Measurements from ENCODE around the gene MED13L.
"Not testable (repeated sequence)": the region's sequence is repeated elsewhere in the genome, so short reads cannot be mapped to it uniquely, and the experiment has no call there.

Gene MED13L

DNA sequence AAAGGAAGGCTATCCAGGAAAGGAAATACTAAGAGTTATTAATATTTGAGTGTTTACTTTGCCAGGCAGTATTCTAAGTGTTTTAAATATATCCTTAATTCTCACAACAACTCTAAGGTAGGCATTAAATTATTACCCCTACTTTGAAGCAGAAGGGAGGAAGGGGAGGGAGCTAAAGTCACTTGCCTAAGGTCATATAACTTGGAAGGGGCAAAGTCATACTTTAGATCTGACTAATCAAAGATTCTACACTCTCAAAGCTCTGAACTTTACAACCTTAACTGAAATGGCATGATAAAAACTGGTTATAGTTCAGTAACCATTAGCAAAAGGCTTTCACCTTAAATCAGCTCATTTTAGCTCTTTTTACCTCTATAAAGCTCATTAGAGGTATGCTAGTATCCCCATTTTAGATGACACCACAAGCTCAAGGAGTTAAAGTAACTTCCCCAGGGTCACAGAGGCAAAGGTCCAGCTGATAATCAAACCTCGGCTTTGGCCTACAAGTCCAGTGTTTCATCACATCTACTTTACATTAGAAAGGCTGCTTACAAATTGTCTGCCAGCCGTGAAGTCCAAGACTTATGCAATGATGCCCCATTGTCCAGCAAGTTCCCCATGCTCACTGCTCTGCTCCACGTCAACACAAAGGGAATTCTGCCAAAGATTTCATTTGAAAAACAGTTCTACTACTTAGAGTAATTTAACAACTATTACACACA lies 223.9 kb downstream of the MED13L start:
- DNase-seq (ENCODE audit: low spot score) = no peak

DNA sequence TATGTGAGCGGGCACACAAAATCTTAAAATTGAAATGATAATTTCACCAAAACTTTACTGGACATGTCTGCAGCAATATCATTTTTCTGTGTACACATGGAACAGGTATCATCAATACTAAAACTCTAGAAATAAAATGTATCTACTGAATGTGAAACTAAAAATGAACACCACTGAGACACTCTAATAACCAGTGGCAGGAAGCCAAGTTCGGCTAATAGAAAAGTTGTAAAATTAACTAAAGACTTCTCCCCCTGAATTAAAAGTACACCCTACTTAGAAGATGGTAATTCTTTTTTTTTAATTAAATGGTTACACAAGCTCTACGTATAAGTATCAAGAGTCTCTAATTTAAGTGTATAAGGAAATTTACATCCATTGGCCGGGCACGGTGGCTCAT lies 227.2 kb downstream of the MED13L start:
- DNase-seq (ENCODE audit: low spot score) = no peak

DNA sequence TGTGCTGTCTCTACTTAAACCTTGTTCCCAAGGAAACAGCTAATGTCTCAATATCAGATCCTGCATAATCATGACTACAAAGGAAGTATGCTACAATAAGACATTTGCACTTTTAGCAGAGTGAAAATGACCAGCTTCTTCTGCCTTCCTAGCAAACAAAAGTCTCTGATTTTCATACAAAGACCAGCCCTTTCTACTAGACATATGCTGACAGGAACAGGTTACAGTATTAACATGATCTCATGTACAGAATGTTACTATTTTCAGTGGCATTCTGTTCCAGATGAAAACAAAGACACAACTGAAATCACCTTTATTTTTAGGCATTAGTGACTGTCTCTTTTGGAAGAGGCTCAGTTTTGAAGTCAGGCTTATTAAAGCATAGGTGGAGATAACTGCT lies 228.6 kb downstream of the MED13L start:
- DNase-seq (ENCODE audit: low spot score) = no peak

DNA sequence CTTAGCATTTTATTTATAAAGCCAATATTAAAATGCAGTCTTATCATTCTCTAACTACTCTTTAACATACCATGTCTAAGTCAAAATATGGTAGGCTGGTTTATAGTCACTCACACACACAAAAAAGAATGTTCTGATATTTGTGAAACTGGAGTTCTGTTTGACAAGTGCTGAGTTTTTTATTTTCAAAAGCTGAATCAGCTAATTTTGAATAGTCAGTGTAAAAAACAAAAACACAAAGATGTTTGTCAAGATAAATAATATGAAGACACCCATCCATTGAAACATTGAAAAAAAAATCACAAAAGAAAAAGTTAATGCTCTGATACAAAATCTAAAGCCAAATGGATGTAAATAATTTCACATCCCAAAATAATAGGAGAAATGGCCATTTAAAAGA lies 231.5 kb downstream of the MED13L start:
- DNase-seq (ENCODE audit: low spot score) = no peak

DNA sequence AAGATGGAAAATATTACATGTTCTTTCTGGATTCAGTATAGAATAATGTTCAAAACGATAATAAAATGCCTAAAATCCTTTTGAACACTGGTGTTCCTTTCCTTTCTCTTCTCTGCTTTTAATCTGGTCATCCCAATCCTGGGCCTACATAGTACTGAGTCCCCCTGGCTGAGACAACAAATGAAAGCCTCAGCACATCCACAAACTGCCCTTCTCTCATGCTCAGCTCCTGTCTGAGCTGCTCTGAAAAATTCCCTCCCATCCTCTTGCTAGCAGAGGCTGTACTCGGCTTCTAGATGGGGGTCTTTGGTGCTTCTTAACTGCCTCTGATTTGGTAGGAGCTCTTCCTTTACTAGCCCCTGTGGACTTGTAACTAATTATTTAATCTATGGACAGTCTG lies 232.3 kb downstream of the MED13L start:
- no peak for DNase-seq (ENCODE audit: low spot score)

DNA sequence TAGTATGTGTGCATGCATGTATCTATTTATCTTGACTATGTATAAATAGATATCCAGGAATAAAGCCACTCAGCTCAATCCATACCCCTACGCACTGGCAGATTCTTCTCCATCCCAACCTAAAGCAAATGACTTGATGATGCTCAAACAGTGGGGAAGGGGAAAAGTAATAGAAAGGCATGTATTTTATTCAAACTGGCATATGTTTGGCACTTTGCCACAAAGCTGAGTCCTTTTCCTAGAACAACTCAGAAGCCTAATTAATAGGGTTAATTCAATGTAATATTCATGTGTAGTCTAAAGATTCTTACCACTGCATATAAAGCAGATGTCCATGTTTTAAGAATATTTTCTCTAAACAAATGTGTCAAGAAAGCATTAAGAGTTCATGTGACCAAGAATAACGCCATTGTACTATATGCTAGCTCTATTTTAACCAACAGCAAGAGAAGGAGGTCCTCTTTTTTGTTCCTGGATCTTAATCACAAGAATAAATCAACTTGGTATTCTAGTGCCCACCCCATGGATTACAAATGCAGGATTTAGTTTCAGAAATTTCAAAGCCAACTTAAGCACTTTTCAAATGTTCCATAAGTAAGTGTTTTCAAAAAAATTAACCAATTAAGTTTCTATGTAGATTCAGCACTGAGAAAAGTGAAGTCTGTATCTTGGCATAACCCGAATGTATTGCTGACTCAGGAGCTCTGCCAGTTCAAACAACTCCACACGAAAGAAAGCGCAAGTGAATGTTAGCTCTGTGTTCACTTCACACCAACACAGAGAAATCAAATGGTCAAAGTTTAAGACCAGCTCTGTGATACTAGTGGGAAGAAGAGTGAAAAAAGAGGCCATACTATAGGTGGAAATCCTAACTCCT lies 233.6 kb downstream of the MED13L start:
- DNase-seq (ENCODE audit: low spot score) = no peak

DNA sequence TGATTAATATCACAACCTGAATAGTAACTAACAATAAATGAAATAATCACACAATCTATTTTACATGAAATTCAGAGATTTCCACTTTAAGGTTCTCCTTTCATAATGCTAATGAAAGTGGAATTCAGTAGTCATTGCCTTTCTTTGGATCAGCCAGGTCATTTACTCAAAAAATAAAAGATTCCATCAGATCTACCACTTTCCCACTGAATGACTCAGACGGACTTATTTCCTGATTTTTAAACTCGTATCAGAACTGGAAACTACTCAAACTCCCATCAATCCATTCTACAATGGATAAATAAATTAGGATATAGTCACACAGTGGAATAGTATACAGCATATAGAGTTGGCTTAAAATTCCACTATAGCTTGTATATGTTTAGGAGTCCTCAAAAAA lies 237.1 kb downstream of the MED13L start:
- DNase-seq (ENCODE audit: low spot score) = no peak

DNA sequence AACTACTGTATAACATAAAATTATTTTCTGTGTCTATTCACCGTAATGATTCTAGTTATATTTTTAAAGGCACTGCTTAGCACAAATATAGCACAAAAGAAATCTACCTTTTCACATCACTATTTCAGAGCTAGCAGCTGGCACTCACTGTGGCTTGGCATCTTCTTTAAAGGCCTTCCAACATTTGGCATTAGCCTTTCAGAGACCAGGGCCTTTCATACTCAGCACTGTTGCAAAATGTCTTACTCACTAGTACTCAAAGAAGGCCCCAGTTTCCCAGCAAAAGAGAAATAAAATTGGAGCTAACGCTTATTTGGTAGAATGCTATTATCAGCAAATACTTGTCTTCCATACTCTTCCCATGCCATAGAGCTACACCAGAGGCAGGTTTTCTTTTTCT lies 238.4 kb downstream of the MED13L start:
- DNase-seq (ENCODE audit: low spot score) = no peak

DNA sequence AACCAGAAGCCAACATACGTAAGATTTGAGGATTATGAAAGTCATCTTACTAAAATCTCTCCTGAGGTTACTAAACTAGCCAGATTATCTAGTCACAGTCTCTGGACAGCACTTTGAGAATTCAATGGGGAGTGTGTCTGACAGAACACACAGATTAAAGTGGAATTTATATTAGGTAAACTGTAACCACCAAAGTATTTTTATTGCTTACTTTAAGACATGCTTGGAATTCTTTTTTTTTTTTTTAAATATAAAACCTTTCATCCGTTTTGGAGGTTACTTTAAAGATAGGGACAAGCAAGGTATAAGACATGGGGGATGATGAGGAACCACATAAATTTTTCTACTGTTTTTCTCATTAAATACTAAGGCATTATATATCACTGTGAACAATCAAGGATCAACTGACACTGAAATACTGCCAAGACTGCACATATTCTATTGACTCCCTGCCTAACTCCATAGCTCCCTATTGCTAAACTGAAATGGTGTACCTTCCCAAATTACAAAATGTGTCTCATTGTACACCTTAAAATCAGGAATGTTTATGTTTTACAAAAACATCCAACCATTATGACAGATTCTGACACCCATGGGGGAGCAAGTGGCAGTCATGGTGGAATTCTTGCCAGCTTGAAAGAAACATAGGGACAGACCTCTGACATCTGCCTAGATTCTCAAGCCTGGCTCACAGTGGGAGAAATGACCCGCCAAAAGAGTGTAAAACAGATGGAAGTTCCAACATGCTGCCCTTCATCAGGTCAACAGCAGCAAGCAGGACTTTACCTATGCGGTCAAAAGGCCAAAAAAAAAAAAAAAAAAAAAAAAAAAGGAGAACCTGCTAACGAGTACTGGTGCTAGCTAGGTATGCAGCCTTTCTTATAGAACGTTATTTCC lies 239.3 kb downstream of the MED13L start:
- peak; percentile 18 for DNase-seq (ENCODE audit: low spot score)

DNA sequence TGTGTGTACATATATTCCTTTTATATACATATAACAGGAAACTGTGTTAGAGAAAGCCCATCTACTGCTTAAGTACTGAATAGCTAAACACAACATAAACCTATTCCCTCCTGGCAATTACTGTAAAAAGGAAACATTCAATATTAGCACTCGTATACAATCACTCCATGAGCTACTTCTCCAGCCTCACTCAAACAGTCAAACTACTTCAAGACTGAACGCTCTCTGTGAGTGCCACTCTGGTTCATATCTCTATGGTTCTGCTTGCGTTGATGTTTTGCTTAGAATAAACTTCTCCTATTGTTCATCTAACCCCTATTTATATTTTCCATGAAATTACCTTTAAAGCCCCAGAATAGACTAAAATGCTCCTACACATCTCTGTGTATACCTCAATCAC lies 243.7 kb downstream of the MED13L start:
- DNase-seq (ENCODE audit: low spot score) = no peak

DNA sequence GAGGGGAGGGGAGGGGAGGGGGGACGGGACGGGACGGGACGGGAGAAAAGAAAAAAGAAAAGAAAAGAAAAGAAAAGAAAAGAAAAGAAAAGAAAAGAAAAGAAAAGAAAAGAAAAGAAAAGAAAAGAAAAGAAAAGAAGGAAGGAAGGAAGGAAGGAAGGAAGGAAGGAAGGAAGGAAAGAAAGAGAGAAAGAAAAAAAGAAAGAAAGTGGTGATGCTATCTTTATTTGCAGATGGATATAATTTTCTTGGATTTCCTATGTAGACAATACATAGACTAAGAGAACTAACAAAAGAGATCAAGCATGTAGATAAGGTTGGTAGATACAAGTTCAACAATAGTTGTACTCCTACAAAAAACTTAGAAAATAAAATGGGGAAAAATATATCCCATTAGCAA lies 245.9 kb downstream of the MED13L start:
- DNase-seq (ENCODE audit: low spot score) = not testable (repeated sequence)

DNA sequence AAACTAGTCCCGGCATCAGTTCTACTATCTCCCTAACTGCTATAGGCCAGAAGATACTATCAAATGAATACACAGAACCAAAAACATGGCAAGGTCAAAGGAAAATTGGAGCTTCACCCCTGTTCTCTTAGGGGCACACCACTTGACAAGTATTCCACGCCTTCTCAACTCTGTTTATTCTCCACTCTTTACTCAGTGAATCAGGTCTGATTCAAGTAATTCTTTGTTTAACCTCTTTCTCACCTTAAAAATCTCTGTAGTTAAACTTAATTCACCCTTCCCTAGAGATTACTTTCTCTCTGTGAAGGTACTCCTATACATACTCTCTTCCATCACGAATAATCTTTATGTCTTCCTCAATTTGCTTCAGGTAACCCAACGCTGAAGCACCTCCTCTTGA lies 248.9 kb downstream of the MED13L start:
- DNase-seq (ENCODE audit: low spot score) = no peak

DNA sequence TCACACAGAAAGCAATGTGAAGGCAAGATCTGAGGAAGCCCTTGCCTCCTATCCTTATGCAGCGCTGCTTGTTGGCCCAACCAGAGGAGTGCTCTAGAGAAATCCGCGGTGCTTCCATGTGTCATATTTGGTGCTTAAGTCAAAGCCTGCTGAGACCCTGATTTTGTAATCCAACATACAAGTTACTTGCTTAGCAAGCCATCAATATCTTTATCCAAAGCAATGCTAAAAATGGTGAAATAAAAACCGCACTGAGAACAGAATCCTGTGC lies 250.0 kb downstream of the MED13L start:
- DNase-seq (ENCODE audit: low spot score) = no peak

DNA sequence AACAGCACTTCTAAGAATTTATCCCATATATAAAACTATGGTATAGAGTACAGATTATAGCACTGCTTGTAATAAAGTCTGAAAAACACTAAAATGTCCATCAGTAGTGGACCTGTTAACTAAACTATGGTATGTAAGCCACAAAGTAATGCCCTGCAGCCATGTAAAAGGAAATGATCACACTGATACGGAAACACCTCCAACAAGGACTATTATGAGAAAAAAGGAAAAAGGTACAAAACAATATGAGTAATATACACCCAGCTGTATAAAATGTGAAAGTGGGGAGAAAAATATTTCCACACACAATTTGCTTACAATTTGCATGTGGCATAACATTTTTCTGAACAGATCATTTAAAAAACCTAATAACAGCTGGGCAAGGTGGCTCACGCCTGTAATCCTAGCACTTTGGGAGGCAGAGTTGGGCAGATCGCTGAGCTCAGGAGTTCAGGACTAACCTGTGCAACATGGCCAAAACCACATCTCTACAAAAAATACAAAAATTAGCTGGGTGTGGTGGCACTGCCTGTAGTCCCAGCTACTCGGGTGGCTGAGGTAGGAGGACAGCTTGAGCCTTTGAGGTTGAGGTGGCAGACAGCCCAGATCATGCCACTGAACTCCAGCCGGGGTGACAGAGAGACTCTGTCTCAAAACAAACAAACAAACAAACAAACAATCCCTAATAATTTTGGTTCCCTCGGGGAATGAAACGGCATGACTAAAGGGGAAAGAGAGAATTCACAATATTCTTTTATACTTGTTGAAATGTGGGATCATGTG lies 250.5 kb downstream of the MED13L start:
- DNase-seq (ENCODE audit: low spot score) = no peak

DNA sequence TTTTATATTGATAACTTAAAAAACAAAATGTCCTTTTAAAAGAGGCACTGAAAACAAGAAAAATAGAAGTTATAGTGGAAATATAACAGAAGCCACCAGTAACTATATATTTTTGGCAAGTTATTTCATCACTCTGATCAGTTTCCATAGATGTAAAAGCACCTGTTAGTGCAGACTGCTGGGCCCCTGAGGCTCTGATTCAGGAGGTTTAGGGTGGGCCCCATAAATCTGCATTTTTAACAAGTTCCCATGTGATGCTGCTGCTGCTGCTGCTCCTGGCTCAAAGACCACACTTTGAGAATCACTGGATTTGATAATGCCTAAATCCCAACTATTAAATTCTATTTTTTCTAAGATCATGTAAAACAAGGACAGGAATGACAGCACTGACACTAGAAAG lies 251.1 kb downstream of the MED13L start:
- no peak for DNase-seq (ENCODE audit: low spot score)

DNA sequence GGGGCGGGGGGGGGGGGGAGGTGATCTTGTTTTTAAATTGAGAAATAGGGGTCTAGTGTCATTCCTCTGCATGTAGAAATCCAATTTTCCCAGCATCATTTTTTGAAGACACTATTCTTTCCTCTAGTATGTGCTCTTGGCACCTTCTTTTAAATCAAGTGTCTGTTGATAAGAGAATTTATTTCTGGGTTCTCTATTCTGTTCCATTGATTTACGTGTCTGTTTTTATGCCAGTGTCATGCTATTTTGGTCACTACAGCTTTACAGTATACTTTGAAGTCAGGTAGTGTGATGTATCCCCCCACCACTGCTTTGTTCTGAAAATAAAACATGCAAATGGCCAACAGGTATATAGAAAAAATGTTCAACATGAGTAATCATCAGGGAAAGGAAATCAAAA lies 252.7 kb downstream of the MED13L start:
- no peak for DNase-seq (ENCODE audit: low spot score)

DNA sequence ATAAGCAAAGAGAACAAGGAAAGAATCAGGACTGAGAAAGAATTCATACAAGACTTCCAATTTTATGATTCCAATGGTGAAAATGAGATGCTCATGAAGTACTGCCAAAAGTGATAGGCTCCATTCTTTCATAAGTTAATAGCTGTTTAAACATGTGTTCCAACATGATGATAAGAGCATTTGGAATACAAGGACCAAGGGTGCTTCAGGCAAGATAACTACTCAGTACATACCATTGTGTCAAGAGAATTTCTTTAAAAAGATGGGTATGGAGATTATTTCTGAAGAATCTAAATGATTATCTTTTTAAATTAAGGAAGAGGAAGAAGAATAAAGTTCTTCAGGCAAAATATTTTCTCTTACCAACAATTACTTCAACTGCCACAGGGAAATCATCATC lies 258.1 kb downstream of the MED13L start:
- DNase-seq (ENCODE audit: low spot score) = no peak

DNA sequence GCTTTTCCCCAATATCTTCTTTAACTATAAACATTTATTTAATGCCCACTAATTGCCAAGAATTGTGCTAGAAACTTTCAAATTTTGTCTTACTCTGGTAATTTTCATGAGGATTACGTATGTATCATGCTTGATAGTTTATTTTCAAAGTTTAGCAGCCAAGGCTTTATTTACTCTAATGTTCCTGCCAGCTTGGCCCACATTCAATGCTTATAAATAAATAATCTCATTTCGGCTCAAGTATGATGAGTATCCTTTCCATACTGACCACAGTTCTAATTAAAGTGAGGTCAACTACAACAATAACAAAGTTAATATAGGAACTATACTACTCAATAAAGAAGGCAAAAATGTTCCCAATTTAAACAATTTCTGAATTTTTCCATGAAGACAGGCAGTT lies 259.2 kb downstream of the MED13L start:
- no peak for DNase-seq (ENCODE audit: low spot score)

DNA sequence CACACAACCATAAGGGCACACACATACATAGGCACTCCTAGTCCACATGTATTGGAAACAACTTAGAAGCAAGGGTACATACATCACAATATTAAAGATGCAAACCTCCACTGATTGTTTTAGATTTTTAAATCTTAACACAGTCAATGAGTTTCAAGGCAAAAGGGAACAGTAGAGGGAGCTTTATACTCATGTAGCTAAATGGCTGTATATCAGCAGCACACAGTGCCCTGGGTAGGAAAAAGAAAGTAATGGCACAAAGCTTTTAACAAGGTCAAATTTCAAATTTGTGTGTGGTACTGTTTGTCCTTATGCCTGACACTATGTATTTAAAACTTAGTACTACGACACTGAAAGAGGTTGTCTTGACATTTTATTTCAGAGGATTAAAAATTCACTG lies 262.0 kb downstream of the MED13L start:
- DNase-seq (ENCODE audit: low spot score) = peak; percentile 43

DNA sequence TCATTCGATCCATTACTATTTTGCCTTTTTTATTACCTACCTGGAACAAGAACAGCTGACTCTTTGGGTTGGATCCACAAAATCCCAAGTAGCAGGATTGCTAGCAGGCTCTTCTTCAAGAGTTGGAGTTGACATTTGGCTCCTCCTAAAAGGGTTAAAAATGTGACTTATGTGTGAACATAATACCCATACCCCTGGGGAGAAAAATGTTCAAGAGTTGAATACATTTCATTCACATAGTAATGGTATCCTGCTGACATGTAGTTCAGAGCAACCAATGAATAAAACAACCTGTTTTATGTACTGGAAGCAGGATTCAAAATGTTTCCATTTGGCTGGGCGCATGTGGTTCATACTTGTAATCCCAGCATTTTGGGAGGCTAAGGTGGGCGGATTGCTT lies 264.7 kb downstream of the MED13L start:
- no peak for DNase-seq (ENCODE audit: low spot score)

DNA sequence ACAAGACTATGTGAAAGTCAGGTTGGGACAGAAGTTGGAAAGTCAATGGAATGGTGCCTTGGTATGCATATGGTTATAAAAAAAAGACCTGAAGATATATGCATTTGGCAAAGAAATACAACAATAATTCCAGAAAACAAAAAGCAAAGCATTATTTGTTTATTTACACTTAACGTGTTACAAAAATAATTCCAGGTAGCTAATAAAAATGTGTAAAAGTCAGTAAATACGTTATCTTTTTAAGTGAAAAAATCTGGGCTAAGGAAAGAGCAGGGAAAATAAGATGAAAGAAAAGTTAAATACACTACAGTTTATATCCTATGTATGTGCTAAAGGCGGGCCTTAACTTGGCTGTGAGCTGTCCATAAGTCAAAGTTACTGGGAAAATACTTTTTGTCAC lies 266.3 kb downstream of the MED13L start:
- DNase-seq (ENCODE audit: low spot score) = no peak

DNA sequence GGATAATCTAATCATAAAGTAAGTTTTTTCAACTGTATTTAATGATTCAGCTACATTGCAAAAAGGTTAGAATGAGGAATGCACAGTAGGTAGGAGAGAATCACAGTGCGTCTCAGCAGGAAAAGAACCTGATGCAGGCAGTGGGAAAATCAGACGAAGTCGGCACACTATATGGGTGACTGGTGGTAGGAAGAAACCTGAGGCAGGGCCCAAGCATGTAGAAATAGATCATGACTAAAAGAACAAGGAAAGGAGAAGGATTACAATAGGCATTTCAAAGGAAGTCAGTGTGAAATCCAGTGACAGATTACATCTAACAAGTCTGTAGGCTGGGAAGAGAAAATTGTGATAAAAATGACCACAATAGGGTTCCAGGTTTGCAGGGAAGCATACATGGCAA lies 267.0 kb downstream of the MED13L start:
- DNase-seq (ENCODE audit: low spot score) = no peak
